Nephron (organoid): ENCODE results near the gene RNF113B.

Source experiments
- H3K27ac Mint-ChIP-seq, 3 experiments: 2 replicates each; pipeline ENCODE4 v1.8.0; 2020; ENCODE audit warnings: mixed read lengths in 3 of 3, mild to moderate bottlenecking in 2 of 3, moderate library complexity in 1 of 3
- H3K27me3 Mint-ChIP-seq: 2 replicates; pipeline ENCODE4 v1.8.0; 2021; ENCODE audit warnings: low read depth, mild to moderate bottlenecking, moderate library complexity, mixed read lengths
- H3K36me3 Mint-ChIP-seq: 2 replicates; pipeline ENCODE4 v1.8.0; 2020; ENCODE audit warnings: low read depth, mixed read lengths
- H3K4me1 Mint-ChIP-seq: 2 replicates; pipeline ENCODE4 v1.8.0; 2020; ENCODE audit warnings: mixed read lengths
- H3K4me3 Mint-ChIP-seq, 3 experiments: 2 replicates each; pipeline ENCODE4 v1.8.0; 2020; ENCODE audit warnings: mild to moderate bottlenecking in 3 of 3, mixed read lengths in 3 of 3, moderate library complexity in 2 of 3
- H3K9me3 Mint-ChIP-seq: 2 replicates; pipeline ENCODE4 v1.8.0; 2020; ENCODE audit warnings: mixed read lengths
- CTCF ChIP-seq, 3 experiments: fragments of 200-600 bp; sonication (generic); IDR thresholded peaks; one replicate each; pipeline ENCODE4 v1.5.0; 2021; ENCODE audit warnings: antibody characterized with exemption in 3 of 3; ENCODE audit not compliant: unreplicated experiment in 3 of 3

Gene RNF113B

DNA sequence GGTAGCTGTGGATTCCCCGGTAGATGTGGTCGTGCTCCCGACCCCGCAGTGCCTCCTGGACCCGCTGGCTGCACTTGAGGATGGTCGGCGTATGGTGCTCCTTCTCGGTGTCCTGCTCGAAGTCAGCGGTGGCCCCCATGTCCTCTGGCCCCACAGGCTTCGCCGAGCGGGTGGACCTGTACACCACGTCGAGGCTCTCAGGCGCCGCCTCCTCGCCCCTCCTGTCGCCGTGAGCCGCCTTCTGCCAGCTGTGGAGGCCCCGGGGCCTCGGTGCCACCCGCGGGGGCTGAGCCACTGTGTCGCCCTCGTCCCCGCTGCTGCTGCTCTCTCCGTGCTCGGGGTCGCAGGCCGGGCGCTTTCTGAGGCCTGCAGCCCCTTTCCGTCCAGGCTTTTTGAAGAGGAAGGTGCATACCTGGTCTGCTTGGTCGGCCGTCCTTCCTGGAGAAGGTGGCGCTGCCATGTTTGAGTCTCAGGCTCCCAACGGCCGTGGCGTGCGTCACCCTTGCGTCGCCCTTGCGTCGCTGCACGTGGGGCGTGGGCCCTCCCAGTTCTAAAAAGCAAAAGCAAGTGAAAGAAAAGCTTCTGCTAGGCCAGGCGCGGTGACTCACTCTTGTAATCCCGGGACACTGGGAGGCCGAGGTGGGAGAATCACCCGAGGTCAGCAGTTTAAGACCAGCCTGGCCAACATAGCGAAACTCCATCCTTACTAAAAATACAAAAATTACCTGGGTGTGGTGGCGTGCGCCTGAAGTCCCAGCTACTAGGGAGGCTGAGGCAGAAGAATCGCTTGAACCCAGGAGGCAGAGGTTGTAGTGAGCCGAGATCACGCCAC is at the start of gene RNF113B:
Gene RNF113B (minus strand): TSS at position 493 of the 832 bp plus-strand sequence. CDS start 33 bp downstream, at position 460.
- peaks cover 10% of the 10 kb centered on the region for H3K9me3 Mint-ChIP-seq
- H3K4me1 Mint-ChIP-seq, result peaks cover 70% of the 10 kb centered on the region
- peaks cover 44% of the 10 kb centered on the region for H3K36me3 Mint-ChIP-seq
- H3K27ac Mint-ChIP-seq, result peak within 1 kb of the TSS in 2 of 3 experiments; percentile 51 to 94
- no peaks in the 10 kb centered on the region for H3K27me3 Mint-ChIP-seq
- no peak within 1 kb of the TSS for H3K4me3 Mint-ChIP-seq
- TF ChIP-seq CTCF (IDR thresholded peaks at IDR 0.05; ENCODE audit: unreplicated experiment in 3 of 3), result no peak

DNA sequence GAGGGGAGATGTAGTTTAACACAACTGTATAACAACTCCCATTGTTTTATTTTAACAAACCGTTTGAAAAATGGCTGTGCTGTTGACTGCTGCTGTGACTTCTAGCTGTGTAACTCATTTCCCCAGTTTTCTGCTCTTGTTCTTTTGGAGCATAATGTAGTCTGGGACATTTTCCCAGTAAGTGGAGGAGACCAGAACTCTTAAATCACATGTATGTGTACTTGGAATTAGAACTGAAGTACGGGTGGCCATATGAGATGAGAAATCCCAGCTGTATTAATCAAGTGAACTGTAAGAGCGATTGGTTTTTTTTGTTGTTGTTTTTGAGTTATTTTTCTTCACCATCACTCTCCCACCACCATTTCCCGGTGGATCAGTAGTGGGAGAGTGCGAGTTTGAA is 49.4 kb upstream of the RNF113B start:
- TF ChIP-seq CTCF (IDR thresholded peaks at IDR 0.05; ENCODE audit: unreplicated experiment in 3 of 3), result no peak
- H3K9me3 Mint-ChIP-seq, result peaks cover 30% of the 10 kb centered on the region
- H3K4me1 Mint-ChIP-seq, result peaks cover 40% of the 10 kb centered on the region
- H3K36me3 Mint-ChIP-seq, result peaks cover 61% of the 10 kb centered on the region
- peak overlapping the region; percentile 24 to 45 (median 31) for H3K4me3 Mint-ChIP-seq
- peak overlapping the region; percentile 96 to 99 (median 99) for H3K27ac Mint-ChIP-seq
- no peaks in the 10 kb centered on the region for H3K27me3 Mint-ChIP-seq

GRCh38 chr13:98225036-98225940 is 48.2 kb upstream of the RNF113B start:
- peak overlapping the region in 1 of 3 experiments; percentile 34 for H3K4me3 Mint-ChIP-seq
- TF ChIP-seq CTCF (IDR thresholded peaks at IDR 0.05; ENCODE audit: unreplicated experiment in 3 of 3), result no peak
- peaks cover 52% of the 10 kb centered on the region for H3K4me1 Mint-ChIP-seq
- H3K9me3 Mint-ChIP-seq, result peaks cover 24% of the 10 kb centered on the region
- H3K36me3 Mint-ChIP-seq, result peaks cover 53% of the 10 kb centered on the region
- H3K27me3 Mint-ChIP-seq, result no peaks in the 10 kb centered on the region
- H3K27ac Mint-ChIP-seq, result peak overlapping the region; percentile 96 to 99 (median 99)

GRCh38 chr13:98224557-98224956 is 47.5 kb upstream of the RNF113B start:
- H3K36me3 Mint-ChIP-seq, result peaks cover 47% of the 10 kb centered on the region
- peaks cover 59% of the 10 kb centered on the region for H3K4me1 Mint-ChIP-seq
- H3K4me3 Mint-ChIP-seq, result peak overlapping the region in 1 of 3 experiments; percentile 34
- H3K27ac Mint-ChIP-seq, result peak overlapping the region; percentile 96 to 99 (median 99)
- H3K27me3 Mint-ChIP-seq, result no peaks in the 10 kb centered on the region
- no peak for TF ChIP-seq CTCF (IDR thresholded peaks at IDR 0.05; ENCODE audit: unreplicated experiment in 3 of 3)
- H3K9me3 Mint-ChIP-seq, result peaks cover 19% of the 10 kb centered on the region

DNA sequence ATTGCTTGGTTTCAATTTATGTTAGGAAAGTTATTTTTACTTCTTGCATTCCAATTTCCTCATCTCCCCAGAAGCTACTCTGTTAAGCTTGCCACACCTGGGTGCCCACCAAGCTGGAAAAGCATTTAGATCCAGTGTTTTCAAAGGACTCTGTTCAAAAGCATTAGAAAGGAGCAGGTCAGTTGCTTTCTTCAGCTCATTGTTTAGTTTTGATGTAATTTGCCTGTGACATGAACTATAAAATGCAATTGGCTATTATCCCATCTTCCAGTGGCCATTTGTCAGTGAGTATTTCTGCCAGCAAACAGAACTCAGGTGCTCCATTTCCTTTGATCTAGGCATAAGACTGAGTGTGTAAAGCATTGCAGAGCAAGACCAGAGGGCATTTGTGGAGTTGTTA is 46.7 kb upstream of the RNF113B start:
- Mint-ChIP-seq H3K9me3 (peaks cover 16% of the 10 kb centered on the region), H3K4me1 (peaks cover 60% of the 10 kb centered on the region), H3K27ac (peak overlapping the region; percentile 78 to 99 (median 96))

More for the DNA sequence above, 46.7 kb upstream of the RNF113B start:
- H3K36me3 Mint-ChIP-seq, result peaks cover 42% of the 10 kb centered on the region
- H3K4me3 Mint-ChIP-seq, result no peak overlapping the region
- no peak for TF ChIP-seq CTCF (IDR thresholded peaks at IDR 0.05; ENCODE audit: unreplicated experiment in 3 of 3)
- H3K27me3 Mint-ChIP-seq, result no peaks in the 10 kb centered on the region
